ENCODE measurements around the gene ARGLU1.

Gene ARGLU1

DNA sequence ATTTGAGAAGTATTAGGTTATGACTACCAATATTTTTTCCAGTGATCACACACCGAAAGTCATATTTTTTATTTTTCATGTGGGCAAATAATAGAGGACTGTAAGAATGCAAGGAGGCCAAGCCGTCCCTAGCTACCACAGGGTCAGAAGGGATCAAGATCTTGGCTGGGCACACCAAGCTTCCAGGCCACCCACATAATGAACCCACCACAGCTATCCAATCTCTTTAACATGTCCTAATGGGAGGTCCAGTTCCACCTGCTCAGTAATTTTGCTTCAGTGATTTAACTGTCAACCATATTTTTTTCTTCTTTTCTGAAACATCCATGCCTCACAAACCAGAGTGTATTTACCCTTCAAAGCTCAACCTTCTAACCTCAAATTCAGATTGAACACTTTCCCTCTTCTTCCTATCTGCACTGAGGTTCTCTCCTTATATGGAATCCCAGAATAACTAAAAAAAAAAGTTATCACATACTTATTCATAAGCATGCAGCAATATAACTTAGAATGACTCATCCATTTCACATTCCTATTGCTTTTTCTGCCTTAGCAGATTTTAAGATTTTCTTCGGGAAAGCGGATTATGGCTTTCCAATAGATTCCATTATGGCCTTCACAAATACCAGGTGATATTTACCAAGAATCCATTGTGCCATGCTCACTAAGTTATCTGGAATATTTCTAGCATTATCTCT is 12.2 kb downstream of the ARGLU1 start:
- no peaks in the 10 kb centered on the region for H3K27me3 ChIP-seq (ENCODE audit: control insufficient read depth, low read length)
- H4K20me1 ChIP-seq (ENCODE audit: control insufficient read depth, insufficient read depth, low read depth, low read length) = peaks cover 35% of the 10 kb centered on the region; the same call in 1 of the 2 replicates
- peaks cover 9% of the 10 kb centered on the region for H3F3A ChIP-seq (ENCODE audit: control insufficient read depth, insufficient read depth)
- no peaks in the 10 kb centered on the region for H3K9me2 ChIP-seq (replicated peaks; ENCODE audit: control insufficient read depth, low read length)
- H3K27ac ChIP-seq (ENCODE audit: low read depth, low read length) = no peak overlapping the region
- H3K36me3 ChIP-seq (ENCODE audit: control insufficient read depth, low read length) = peaks cover 99% of the 10 kb centered on the region
- no peak overlapping the region for H3K4me3 ChIP-seq (ENCODE audit: low read length)
- no peaks in the 10 kb centered on the region for H3K4me1 ChIP-seq (ENCODE audit: control insufficient read depth, low read length)
- H3K4me2 ChIP-seq (ENCODE audit: low read length) = no peak overlapping the region
- no peak for TF ChIP-seq EZH2phosphoT487 (IDR thresholded peaks at IDR 0.05; ENCODE audit: borderline replicate concordance, low read length)
- peaks cover 100% of the 10 kb centered on the region for H3K79me2 ChIP-seq (ENCODE audit: control insufficient read depth, low read length)
- no peaks in the 10 kb centered on the region for H3K9me3 ChIP-seq (ENCODE audit: control insufficient read depth, insufficient read depth, low read length)

DNA sequence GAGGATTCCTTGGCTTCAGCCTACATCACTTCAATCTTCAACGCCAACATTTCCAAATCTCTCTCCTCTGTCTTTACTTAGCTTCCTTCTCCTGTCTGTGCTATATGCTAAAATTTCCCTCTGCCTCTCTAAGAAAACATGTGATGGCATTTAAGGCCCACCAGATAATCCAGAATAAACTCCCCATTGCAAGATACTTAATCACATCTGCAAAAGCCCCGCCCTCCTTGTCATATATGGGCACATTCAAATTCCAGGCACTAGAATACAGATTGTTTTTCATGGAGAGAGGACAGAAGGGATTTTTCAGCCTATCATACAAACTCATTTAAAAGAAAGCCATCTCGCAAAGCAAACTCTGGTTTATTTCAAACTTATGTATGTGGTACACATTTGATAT is 16.2 kb downstream of the ARGLU1 start:
- Histone ChIP-seq H3K4me1 (ENCODE audit: control insufficient read depth, low read length) (no peaks in the 10 kb centered on the region), H3K27me3 (ENCODE audit: control insufficient read depth, low read length) (no peaks in the 10 kb centered on the region), H3K27ac (ENCODE audit: low read depth, low read length) (no peak overlapping the region), H3F3A (ENCODE audit: control insufficient read depth, insufficient read depth) (peaks cover 5% of the 10 kb centered on the region), H3K36me3 (ENCODE audit: control insufficient read depth, low read length) (peaks cover 93% of the 10 kb centered on the region), H4K20me1 (ENCODE audit: control insufficient read depth, insufficient read depth, low read depth, low read length) (peaks cover 25% of the 10 kb centered on the region), H3K79me2 (ENCODE audit: control insufficient read depth, low read length) (peaks cover 100% of the 10 kb centered on the region), H3K4me3 (ENCODE audit: low read length) (no peak overlapping the region), H3K9me2 (replicated peaks; ENCODE audit: control insufficient read depth, low read length) (no peaks in the 10 kb centered on the region), H3K9me3 (ENCODE audit: control insufficient read depth, insufficient read depth, low read length) (no peaks in the 10 kb centered on the region), H3K4me2 (ENCODE audit: low read length) (no peak overlapping the region)
- no peak for TF ChIP-seq EZH2phosphoT487 (IDR thresholded peaks at IDR 0.05; ENCODE audit: borderline replicate concordance, low read length)
- TF ChIP-seq, protein P1, sequence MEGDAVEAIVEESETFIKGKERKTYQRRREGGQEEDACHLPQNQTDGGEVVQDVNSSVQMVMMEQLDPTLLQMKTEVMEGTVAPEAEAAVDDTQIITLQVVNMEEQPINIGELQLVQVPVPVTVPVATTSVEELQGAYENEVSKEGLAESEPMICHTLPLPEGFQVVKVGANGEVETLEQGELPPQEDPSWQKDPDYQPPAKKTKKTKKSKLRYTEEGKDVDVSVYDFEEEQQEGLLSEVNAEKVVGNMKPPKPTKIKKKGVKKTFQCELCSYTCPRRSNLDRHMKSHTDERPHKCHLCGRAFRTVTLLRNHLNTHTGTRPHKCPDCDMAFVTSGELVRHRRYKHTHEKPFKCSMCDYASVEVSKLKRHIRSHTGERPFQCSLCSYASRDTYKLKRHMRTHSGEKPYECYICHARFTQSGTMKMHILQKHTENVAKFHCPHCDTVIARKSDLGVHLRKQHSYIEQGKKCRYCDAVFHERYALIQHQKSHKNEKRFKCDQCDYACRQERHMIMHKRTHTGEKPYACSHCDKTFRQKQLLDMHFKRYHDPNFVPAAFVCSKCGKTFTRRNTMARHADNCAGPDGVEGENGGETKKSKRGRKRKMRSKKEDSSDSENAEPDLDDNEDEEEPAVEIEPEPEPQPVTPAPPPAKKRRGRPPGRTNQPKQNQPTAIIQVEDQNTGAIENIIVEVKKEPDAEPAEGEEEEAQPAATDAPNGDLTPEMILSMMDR (IDR thresholded peaks at IDR 0.05; ENCODE audit: low read depth, low read length, poor library complexity, severe bottlenecking) = no peak

DNA sequence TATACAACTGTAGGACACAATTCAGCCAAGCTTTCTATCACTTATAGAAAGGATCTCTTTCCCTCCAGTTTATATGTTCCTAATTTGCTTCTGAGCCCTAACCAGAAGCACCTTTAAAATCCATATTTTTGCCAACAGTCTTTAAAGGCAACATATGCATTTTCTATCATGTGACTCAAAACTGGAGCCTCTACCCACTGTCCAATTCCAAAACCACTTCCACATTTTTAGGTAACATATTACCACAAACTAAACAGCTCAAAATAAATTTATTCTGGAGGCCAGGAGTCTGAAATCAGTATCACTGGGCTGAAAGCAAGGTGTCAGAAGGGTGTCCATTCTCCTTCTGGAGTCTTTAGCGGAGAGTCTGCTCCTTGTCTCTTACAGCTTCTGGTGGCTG is 16.6 kb downstream of the ARGLU1 start:
- Histone ChIP-seq H3K4me3 (ENCODE audit: low read length) (no peak overlapping the region), H3K4me2 (ENCODE audit: low read length) (no peak overlapping the region), H3K36me3 (ENCODE audit: control insufficient read depth, low read length) (peaks cover 93% of the 10 kb centered on the region), H3K4me1 (ENCODE audit: control insufficient read depth, low read length) (no peaks in the 10 kb centered on the region), H3K9me3 (ENCODE audit: control insufficient read depth, insufficient read depth, low read length) (no peaks in the 10 kb centered on the region), H3K9me2 (replicated peaks; ENCODE audit: control insufficient read depth, low read length) (no peaks in the 10 kb centered on the region), H3K27me3 (ENCODE audit: control insufficient read depth, low read length) (no peaks in the 10 kb centered on the region), H3F3A (ENCODE audit: control insufficient read depth, insufficient read depth) (peaks cover 4% of the 10 kb centered on the region), H3K79me2 (ENCODE audit: control insufficient read depth, low read length) (peaks cover 100% of the 10 kb centered on the region), H4K20me1 (ENCODE audit: control insufficient read depth, insufficient read depth, low read depth, low read length) (peaks cover 24% of the 10 kb centered on the region), H3K27ac (ENCODE audit: low read depth, low read length) (no peak overlapping the region)
- TF ChIP-seq EZH2phosphoT487 (IDR thresholded peaks at IDR 0.05; ENCODE audit: borderline replicate concordance, low read length) = no peak
- TF ChIP-seq, protein P1 (IDR thresholded peaks at IDR 0.05; ENCODE audit: low read depth, low read length, poor library complexity, severe bottlenecking) = no peak

DNA sequence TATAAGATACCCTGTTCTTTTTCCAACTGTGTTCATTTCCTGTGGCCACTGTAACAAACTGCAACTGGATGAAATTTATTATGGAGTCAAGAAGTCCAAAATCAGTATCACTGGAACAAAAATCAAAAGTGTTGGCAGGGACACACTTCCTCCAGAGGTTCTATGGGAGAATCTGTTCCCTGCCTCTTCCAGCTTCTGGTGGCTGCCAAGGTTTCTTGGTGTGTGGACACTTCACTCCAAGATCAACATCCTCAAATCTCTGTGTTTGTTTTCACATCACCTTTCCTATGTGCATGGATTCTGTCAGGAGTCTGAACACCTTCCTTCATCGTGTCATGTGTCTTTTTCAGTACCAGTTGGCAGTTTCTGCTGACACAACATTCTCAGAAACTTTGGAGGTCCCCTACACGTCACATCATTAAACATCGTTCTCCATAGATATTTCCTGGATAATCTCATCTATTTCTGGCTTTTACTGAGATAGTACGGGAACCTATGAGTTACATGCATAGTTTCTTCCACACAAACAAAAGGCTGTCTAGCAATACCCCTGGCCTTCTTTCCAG is 17.3 kb downstream of the ARGLU1 start:
- Histone ChIP-seq H3K4me3 (ENCODE audit: low read length) (no peak overlapping the region), H3K9me2 (replicated peaks; ENCODE audit: control insufficient read depth, low read length) (no peaks in the 10 kb centered on the region), H3K4me2 (ENCODE audit: low read length) (no peak overlapping the region), H3K79me2 (ENCODE audit: control insufficient read depth, low read length) (peaks cover 100% of the 10 kb centered on the region), H3K27me3 (ENCODE audit: control insufficient read depth, low read length) (no peaks in the 10 kb centered on the region), H3K4me1 (ENCODE audit: control insufficient read depth, low read length) (no peaks in the 10 kb centered on the region), H4K20me1 (ENCODE audit: control insufficient read depth, insufficient read depth, low read depth, low read length) (peaks cover 22% of the 10 kb centered on the region), H3K9me3 (ENCODE audit: control insufficient read depth, insufficient read depth, low read length) (no peaks in the 10 kb centered on the region), H3F3A (ENCODE audit: control insufficient read depth, insufficient read depth) (peaks cover 4% of the 10 kb centered on the region), H3K27ac (ENCODE audit: low read depth, low read length) (no peak overlapping the region), H3K36me3 (ENCODE audit: control insufficient read depth, low read length) (peaks cover 92% of the 10 kb centered on the region)
- TF ChIP-seq EZH2phosphoT487 (IDR thresholded peaks at IDR 0.05; ENCODE audit: borderline replicate concordance, low read length) = no peak
- TF ChIP-seq, protein P1 (IDR thresholded peaks at IDR 0.05; ENCODE audit: low read depth, low read length, poor library complexity, severe bottlenecking) = no peak

Data from DOHH2 (cell line).